Trophoblast cell (in vitro differentiated cells and primary cell): ENCODE results near the gene FAM13A.
"Not testable (repeated sequence)": the region's sequence is repeated elsewhere in the genome, so short reads cannot be mapped to it uniquely, and the experiment has no call there.

Source experiments
- DNase-seq, 2 donors: peaks; one replicate each; pipeline ENCODE4 v3.0.0-alpha.2; 2016
- H2AFZ ChIP-seq: 2 replicates; pipeline ENCODE4 v1.6.1; 2013; ENCODE audit warnings: low read length, moderate library complexity, mild to moderate bottlenecking; ENCODE audit not compliant: insufficient read depth, poor library complexity
- H2AK5ac ChIP-seq: 2 replicates; pipeline ENCODE4 v1.6.1; 2013; ENCODE audit warnings: mild to moderate bottlenecking, low read length
- H2BK120ac ChIP-seq: 2 replicates; pipeline ENCODE4 v1.6.1; 2013; ENCODE audit warnings: low read length, mild to moderate bottlenecking, moderate library complexity; ENCODE audit not compliant: insufficient read depth, poor library complexity
- H2BK12ac ChIP-seq: 2 replicates; pipeline ENCODE4 v1.6.1; 2013; ENCODE audit warnings: mild to moderate bottlenecking, low read length, moderate library complexity
- H2BK5ac ChIP-seq: 2 replicates; pipeline ENCODE4 v1.6.1; 2013; ENCODE audit warnings: low read length, low read depth, moderate library complexity, mild to moderate bottlenecking; ENCODE audit not compliant: poor library complexity
- H3K14ac ChIP-seq: 2 replicates; pipeline ENCODE4 v1.6.1; 2013; ENCODE audit warnings: mild to moderate bottlenecking, low read length
- H3K18ac ChIP-seq: 2 replicates; pipeline ENCODE4 v1.6.1; 2013; ENCODE audit warnings: mild to moderate bottlenecking, low read length
- H3K23ac ChIP-seq: 2 replicates; pipeline ENCODE4 v1.6.1; 2013; ENCODE audit warnings: low read length
- H3K27ac ChIP-seq: 2 replicates; pipeline ENCODE4 v1.5.1; 2013; ENCODE audit warnings: low read depth, mild to moderate bottlenecking, inconsistent platforms, low read length, moderate library complexity
- H3K27me3 ChIP-seq: 2 replicates; pipeline ENCODE4 v1.6.1; 2013; ENCODE audit warnings: inconsistent platforms, mild to moderate bottlenecking, low read length, moderate library complexity; ENCODE audit not compliant: insufficient read depth
- H3K36me3 ChIP-seq, 2 experiments: 1 replicate in 1 of 2; 2 replicates in 1 of 2; pipeline ENCODE4 v1.6.1; 2013; ENCODE audit warnings: low read length in 2 of 2, mild to moderate bottlenecking in 2 of 2, moderate library complexity in 1 of 2; ENCODE audit not compliant: insufficient read depth in 2 of 2, control insufficient read depth in 1 of 2
- H3K4ac ChIP-seq: 2 replicates; pipeline ENCODE4 v1.6.1; 2013; ENCODE audit warnings: low read depth, mild to moderate bottlenecking, low read length, moderate library complexity
- H3K4me1 ChIP-seq, 2 experiments: 1 replicate in 1 of 2; 2 replicates in 1 of 2; pipeline ENCODE4 v1.6.1; 2013; ENCODE audit warnings: low read length in 2 of 2, mild to moderate bottlenecking in 2 of 2, moderate library complexity in 1 of 2; ENCODE audit not compliant: insufficient read depth in 2 of 2, control insufficient read depth in 1 of 2
- H3K4me2 ChIP-seq: 2 replicates; pipeline ENCODE4 v1.6.1; 2013; ENCODE audit warnings: inconsistent platforms, mild to moderate bottlenecking, low read length, moderate library complexity
- H3K4me3 ChIP-seq: 2 replicates; pipeline ENCODE4 v1.5.1; 2013; ENCODE audit warnings: mild to moderate bottlenecking, low read depth, low read length, inconsistent platforms
- H3K79me1 ChIP-seq: one replicate; pipeline ENCODE4 v1.6.1; 2013; ENCODE audit warnings: low read length
- H3K79me2 ChIP-seq: 2 replicates; pipeline ENCODE4 v1.6.1; 2013; ENCODE audit warnings: low read length, mild to moderate bottlenecking; ENCODE audit not compliant: control insufficient read depth, insufficient read depth, poor library complexity
- H3K9ac ChIP-seq: 2 replicates; pipeline ENCODE4 v1.6.1; 2013; ENCODE audit warnings: mild to moderate bottlenecking, low read length
- H3K9me3 ChIP-seq: 2 replicates; pipeline ENCODE4 v1.6.1; 2013; ENCODE audit warnings: low read depth, mild to moderate bottlenecking, control low read depth, inconsistent platforms, low read length; ENCODE audit not compliant: insufficient read depth
- H4K12ac ChIP-seq: 2 replicates; pipeline ENCODE4 v1.6.1; 2013; ENCODE audit warnings: low read depth, mild to moderate bottlenecking, low read length, moderate library complexity
- H4K8ac ChIP-seq: 2 replicates; pipeline ENCODE4 v1.6.1; 2013; ENCODE audit warnings: low read depth, mild to moderate bottlenecking, low read length, moderate library complexity
- H4K91ac ChIP-seq: one replicate; pipeline ENCODE4 v1.6.1; 2013; ENCODE audit warnings: low read depth, mild to moderate bottlenecking, low read length, moderate library complexity
- WGBS: extraction: QIAGEN DNeasy Blood & Tissue Kit; methylation state at CpG from one replicate; pipeline ENCODE4 v1.1.7; 2013; ENCODE audit warnings: missing lambda C conversion rate; ENCODE audit not compliant: insufficient read length, insufficient coverage; ENCODE audit errors: extremely low coverage; 5-methylcytosine and 5-hydroxymethylcytosine counted together

Gene FAM13A

GRCh38 chr4:88995874-88996273 lies 61.1 kb downstream of the FAM13A start:
- Histone ChIP-seq H3K4ac (no peak overlapping the region), H2BK5ac (no peak overlapping the region), H4K8ac (no peak overlapping the region), H4K91ac (no peak overlapping the region), H3K4me2 (no peak overlapping the region), H3K23ac (no peak overlapping the region), H3K79me2 (no peaks in the 10 kb centered on the region), H3K27me3 (no peaks in the 10 kb centered on the region), H2BK120ac (no peak overlapping the region), H3K4me3 (no peak overlapping the region), H3K14ac (no peak overlapping the region), H3K18ac (no peak overlapping the region), H3K4me1 (peaks cover 0 to 4% of the 10 kb centered on the region in 2 experiments), H3K27ac (no peak overlapping the region), H3K79me1 (no peaks in the 10 kb centered on the region), H4K12ac (no peak overlapping the region), H2BK12ac (no peak overlapping the region), H2AK5ac (no peak overlapping the region), H2AFZ (no peak overlapping the region), H3K36me3 (no peaks in the 10 kb centered on the region), H3K9ac (no peak overlapping the region), H3K9me3 (no peaks in the 10 kb centered on the region)
- WGBS: no CpG with 5 or more reads among the region's 1 CpG
- no peak for DNase-seq

DNA sequence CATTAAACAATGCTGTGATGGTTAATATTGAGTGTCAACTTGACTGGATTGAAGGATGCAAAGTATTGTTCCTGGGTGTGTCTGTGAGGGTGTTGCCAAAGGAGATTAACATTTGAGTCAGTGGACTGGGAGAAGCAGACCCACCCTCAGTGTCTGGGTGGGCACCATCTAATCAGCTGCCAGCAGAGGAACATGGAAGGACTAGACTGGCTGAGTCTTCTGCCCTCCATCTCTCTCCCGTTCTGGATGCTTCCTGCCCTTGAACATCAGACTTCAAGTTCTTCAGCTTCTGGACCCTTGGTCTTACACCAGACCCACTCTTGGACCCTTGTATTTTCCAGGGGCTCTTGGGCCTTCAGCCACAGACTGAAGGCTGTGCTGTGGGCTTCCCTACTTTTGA lies 61.7 kb downstream of the FAM13A start:
- not testable (repeated sequence) for H3K79me1 ChIP-seq, H4K12ac ChIP-seq, H2BK120ac ChIP-seq, H2AFZ ChIP-seq, H3K4me1 ChIP-seq, H3K27ac ChIP-seq, H3K4me3 ChIP-seq, H3K4me2 ChIP-seq, H3K9ac ChIP-seq, H3K27me3 ChIP-seq, H2BK12ac ChIP-seq, H3K79me2 ChIP-seq, H3K36me3 ChIP-seq, H4K8ac ChIP-seq, H2AK5ac ChIP-seq, H3K4ac ChIP-seq, H3K14ac ChIP-seq, DNase-seq, H3K18ac ChIP-seq, H3K9me3 ChIP-seq, H4K91ac ChIP-seq, H3K23ac ChIP-seq
- WGBS: no CpG with 5 or more reads among the region's 1 CpG
- H2BK5ac ChIP-seq: peak overlapping the region; percentile 21

DNA sequence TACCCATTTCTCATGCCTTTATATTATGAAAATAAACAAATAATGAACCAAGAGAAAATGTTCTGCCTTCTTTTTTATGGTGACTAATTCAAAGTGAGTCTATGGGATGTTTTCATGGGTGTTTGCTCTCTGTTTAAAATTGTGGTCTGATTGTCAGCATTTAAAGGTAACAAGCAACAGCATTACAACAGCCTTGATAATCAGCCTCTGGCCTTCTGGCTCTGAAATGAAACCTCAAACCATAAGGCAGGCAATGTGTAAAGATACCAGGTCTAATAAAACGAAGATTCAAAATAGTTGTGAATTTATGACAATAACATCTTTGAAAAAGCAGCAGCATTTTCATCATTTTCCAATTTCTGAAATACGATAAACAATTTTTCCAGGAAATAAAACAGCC lies 63.7 kb downstream of the FAM13A start:
- Histone ChIP-seq H4K8ac (no peak overlapping the region), H3K79me1 (no peaks in the 10 kb centered on the region), H2AK5ac (no peak overlapping the region), H2BK120ac (no peak overlapping the region), H3K79me2 (no peaks in the 10 kb centered on the region), H3K4ac (no peak overlapping the region), H2BK5ac (no peak overlapping the region), H3K27ac (no peak overlapping the region), H2AFZ (no peak overlapping the region), H3K4me2 (no peak overlapping the region), H2BK12ac (no peak overlapping the region), H3K27me3 (no peaks in the 10 kb centered on the region), H3K4me1 (peaks cover 0 to 4% of the 10 kb centered on the region in 2 experiments), H3K23ac (no peak overlapping the region), H3K4me3 (no peak overlapping the region), H3K18ac (no peak overlapping the region), H3K36me3 (no peaks in the 10 kb centered on the region), H3K9ac (no peak overlapping the region), H4K12ac (no peak overlapping the region), H4K91ac (no peak overlapping the region), H3K9me3 (no peaks in the 10 kb centered on the region), H3K14ac (no peak overlapping the region)
- no peak for DNase-seq
- no CpG with 5 or more reads among the region's 2 CpGs for WGBS

DNA sequence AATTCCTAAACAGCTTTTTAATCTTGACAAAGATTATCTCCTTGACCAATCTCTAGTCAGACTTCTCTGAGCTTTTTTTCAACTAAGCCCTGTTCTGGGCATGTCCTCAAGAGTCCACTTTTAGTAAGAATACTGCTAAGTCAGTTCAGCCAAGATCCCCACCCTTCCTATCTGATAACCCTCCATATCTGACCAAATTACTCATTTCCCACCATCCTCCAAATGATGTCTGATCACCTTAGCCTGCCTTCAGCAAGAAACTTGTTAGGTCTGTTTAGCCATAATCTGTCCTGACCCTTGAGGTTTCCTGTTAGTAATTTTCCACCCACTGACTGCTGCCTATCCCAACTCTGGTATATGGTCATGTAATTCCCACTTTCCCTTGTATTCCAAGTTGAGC lies 65.2 kb downstream of the FAM13A start:
- Histone ChIP-seq H2BK120ac (no peak overlapping the region), H3K79me2 (no peaks in the 10 kb centered on the region), H3K18ac (no peak overlapping the region), H2AK5ac (no peak overlapping the region), H4K91ac (no peak overlapping the region), H4K8ac (no peak overlapping the region), H3K79me1 (no peaks in the 10 kb centered on the region), H3K4me3 (no peak overlapping the region), H2BK5ac (no peak overlapping the region), H3K36me3 (no peaks in the 10 kb centered on the region), H3K27ac (no peak overlapping the region), H2AFZ (no peak overlapping the region), H4K12ac (no peak overlapping the region), H2BK12ac (no peak overlapping the region), H3K4me2 (no peak overlapping the region), H3K23ac (no peak overlapping the region), H3K4me1 (peaks cover 0 to 4% of the 10 kb centered on the region in 2 experiments), H3K4ac (no peak overlapping the region), H3K14ac (no peak overlapping the region), H3K9ac (no peak overlapping the region), H3K27me3 (no peaks in the 10 kb centered on the region), H3K9me3 (no peaks in the 10 kb centered on the region)
- peak; percentile 57 to 73 for DNase-seq
